Measurements from ENCODE around the gene LITAF. TPM values are rescaled to one million over a fixed set of nuclear protein-coding genes. Genes with fewer than 3 reads are reported as not detected.

LITAF gene
- total RNA-seq, 4 donors from 2014 or later = 31.6 to 95.0 (median 44.5) TPM

GRCh38 chr16:11633113-11633512 lies 46.4 kb upstream of the LITAF start:
- no peak for ATAC-seq
- TF ChIP-seq POLR2AphosphoS5 (IDR thresholded peaks at IDR 0.05) (no peak), CTCF (IDR thresholded peaks at IDR 0.05) (no peak), POLR2A (IDR thresholded peaks at IDR 0.05) (no peak), EP300 (IDR thresholded peaks at IDR 0.05) (no peak)
- Histone ChIP-seq H3K36me3 (no peaks in the 10 kb centered on the region), H3K9me3 (no peaks in the 10 kb centered on the region), H3K4me3 (no peak overlapping the region), H3K27me3 (no peaks in the 10 kb centered on the region), H3K27ac (peak overlapping the region in 3 of 4 donors; percentile 68 to 79 (median 72)), H3K4me1 (peaks cover 0 to 40% (median 11%) of the 10 kb centered on the region in 3 donors)
- WGBS, 2 donors (ENCODE audit: low coverage in 1 of 2) = 100% methylated on average over 1 of the region's 3 CpGs

- no peaks in the 10 kb centered on the region for H3K36me3 ChIP-seq
- H3K27ac ChIP-seq = peak overlapping the region in 3 of 4 donors; percentile 68 to 79 (median 72)
- H3K4me1 ChIP-seq = peaks cover 0 to 42% (median 11%) of the 10 kb centered on the region in 3 donors
- peak; percentile 72 for ATAC-seq
- H3K4me3 ChIP-seq = no peak overlapping the region
- TF ChIP-seq POLR2A (IDR thresholded peaks at IDR 0.05) (peak in 1 of 2 donors; percentile 12), POLR2AphosphoS5 (IDR thresholded peaks at IDR 0.05) (peak; percentile 79), CTCF (IDR thresholded peaks at IDR 0.05) (no peak), EP300 (IDR thresholded peaks at IDR 0.05) (no peak)
- WGBS, 2 donors (ENCODE audit: low coverage in 1 of 2) = 0 to 72% methylated on average over 2 of the region's 15 CpGs
- no peaks in the 10 kb centered on the region for H3K27me3 ChIP-seq
- H3K9me3 ChIP-seq = no peaks in the 10 kb centered on the region
Measured at GRCh38 chr16:11632455-11632939, 45.8 kb upstream of the LITAF start.

GRCh38 chr16:11631214-11631613 lies 44.5 kb upstream of the LITAF start:
- H3K27ac ChIP-seq = no peak overlapping the region
- no peak overlapping the region for H3K4me3 ChIP-seq
- WGBS, 2 donors (ENCODE audit: low coverage in 1 of 2) = 90 to 100% methylated on average over 2 to 3 of the region's 7 CpGs

GRCh38 chr16:11630768-11631056 lies 44.0 kb upstream of the LITAF start:
- Histone ChIP-seq H3K4me3 (no peak overlapping the region), H3K4me1 (peaks cover 0 to 42% (median 11%) of the 10 kb centered on the region in 3 donors), H3K9me3 (no peaks in the 10 kb centered on the region), H3K36me3 (no peaks in the 10 kb centered on the region), H3K27ac (no peak overlapping the region), H3K27me3 (no peaks in the 10 kb centered on the region)
- 100% methylated on average over 2 of the region's 6 CpGs; no CpG with 5 or more reads in 1 of the 2 donors for WGBS, 2 donors (ENCODE audit: low coverage in 1 of 2)
- no peak for ATAC-seq
- no peak for TF ChIP-seq POLR2AphosphoS5 (IDR thresholded peaks at IDR 0.05)

More at GRCh38 chr16:11631214-11631613, 44.5 kb upstream of the LITAF start:
- no peaks in the 10 kb centered on the region for H3K9me3 ChIP-seq
- no peak for ATAC-seq
- TF ChIP-seq CTCF (IDR thresholded peaks at IDR 0.05) (no peak), EP300 (IDR thresholded peaks at IDR 0.05) (no peak), POLR2A (IDR thresholded peaks at IDR 0.05) (no peak), POLR2AphosphoS5 (IDR thresholded peaks at IDR 0.05) (no peak)
- H3K4me1 ChIP-seq = peaks cover 0 to 42% (median 11%) of the 10 kb centered on the region in 3 donors
- no peaks in the 10 kb centered on the region for H3K27me3 ChIP-seq
- no peaks in the 10 kb centered on the region for H3K36me3 ChIP-seq

GRCh38 chr16:11630046-11630767 lies 43.5 kb upstream of the LITAF start:
- Histone ChIP-seq H3K4me3 (no peak overlapping the region), H3K27ac (peak overlapping the region in 3 of 4 donors; percentile 60 to 66 (median 66)), H3K4me1 (peaks cover 0 to 42% (median 11%) of the 10 kb centered on the region in 3 donors), H3K36me3 (no peaks in the 10 kb centered on the region), H3K27me3 (no peaks in the 10 kb centered on the region), H3K9me3 (no peaks in the 10 kb centered on the region)
- 80% methylated on average over 5 of the region's 12 CpGs; no CpG with 5 or more reads in 1 of the 2 donors for WGBS, 2 donors (ENCODE audit: low coverage in 1 of 2)
- TF ChIP-seq POLR2A (IDR thresholded peaks at IDR 0.05) (no peak), CTCF (IDR thresholded peaks at IDR 0.05) (no peak), EP300 (IDR thresholded peaks at IDR 0.05) (no peak), POLR2AphosphoS5 (IDR thresholded peaks at IDR 0.05) (no peak)
- ATAC-seq = no peak

Data from gastroesophageal sphincter (tissue), 4 donors.